ENCODE results near the gene UTRN. TPM values are rescaled to one million over a fixed set of nuclear protein-coding genes. Genes with fewer than 3 reads are reported as not detected.

Gene UTRN
- total RNA-seq, 1 experiment from 2014 or later: 79.7 TPM

GRCh38 chr6:144292372-144292771 is 7.2 kb downstream of the UTRN start:
- H3K27me3 Mint-ChIP-seq (ENCODE audit: low read depth): no peaks in the 10 kb centered on the region
- no peak overlapping the region for H2BK5ac ChIP-seq (ENCODE audit: insufficient read length, low read length)
- H4K8ac ChIP-seq (replicated peaks; ENCODE audit: insufficient read length, low read depth, low read length): no peak overlapping the region
- peaks cover 5 to 11% of the 10 kb centered on the region in 2 experiments for H3K4me1 Mint-ChIP-seq
- H2BK12ac ChIP-seq (ENCODE audit: insufficient read length, low read depth, low read length): no peak overlapping the region
- peaks cover 0 to 6% of the 10 kb centered on the region in 2 experiments; a peak in 1 of 5 replicates for H3K9me3 Mint-ChIP-seq
- no peak overlapping the region for H4K91ac ChIP-seq (ENCODE audit: insufficient read length, low read depth, low read length)
- WGBS (ENCODE audit: extremely low coverage, insufficient read length, low lambda C conversion rate): no CpG with 5 or more reads among the region's 3 CpGs
- no peak for DNase-seq
- peaks cover 20 to 27% (median 22%) of the 10 kb centered on the region in 3 experiments for H3K36me3 Mint-ChIP-seq (ENCODE audit: insufficient read depth in 1 of 3, low read depth in 3 of 3)
- H2BK120ac ChIP-seq (ENCODE audit: low read depth, low read length, poor library complexity, severe bottlenecking): no peak overlapping the region
- 0 out of 2 replicates have a peak, but pooled peaks cover 2% of the 10 kb centered on the region for H3K79me2 ChIP-seq (ENCODE audit: insufficient read depth, low read length)
- no peak overlapping the region for H3K27ac Mint-ChIP-seq
- no peak overlapping the region for H3K9ac ChIP-seq (ENCODE audit: extremely low read depth, insufficient read length, low read length)
- H3K4me3 Mint-ChIP-seq: no peak overlapping the region
- H3K4me1 ChIP-seq (ENCODE audit: insufficient read depth, low read length): no peaks in the 10 kb centered on the region; the same call in 1 of the 2 replicates
- H3T11ph ChIP-seq (ENCODE audit: low read length): no peak overlapping the region
- no peaks in the 10 kb centered on the region for H3K9me3 ChIP-seq (ENCODE audit: control insufficient read depth, low read depth, low read length)
- H2BK15ac ChIP-seq (ENCODE audit: low read depth, low read length): no peak overlapping the region
- H3K79me1 ChIP-seq (ENCODE audit: insufficient read depth, low read depth, low read length, poor library complexity, severe bottlenecking): no peaks in the 10 kb centered on the region
- no peak overlapping the region for H3K4me2 ChIP-seq (ENCODE audit: insufficient read depth, insufficient read length, low read length)
- no peak overlapping the region for H2AFZ ChIP-seq (ENCODE audit: low read length)
- no peaks in the 10 kb centered on the region for H3K27me3 ChIP-seq (ENCODE audit: insufficient read depth, low read length)
- no peak overlapping the region for H3K56ac ChIP-seq (ENCODE audit: insufficient read length, low read depth, low read length)
- H3K23ac ChIP-seq (ENCODE audit: insufficient read length, low read depth, low read length): no peak overlapping the region
- TF ChIP-seq, protein P1, sequence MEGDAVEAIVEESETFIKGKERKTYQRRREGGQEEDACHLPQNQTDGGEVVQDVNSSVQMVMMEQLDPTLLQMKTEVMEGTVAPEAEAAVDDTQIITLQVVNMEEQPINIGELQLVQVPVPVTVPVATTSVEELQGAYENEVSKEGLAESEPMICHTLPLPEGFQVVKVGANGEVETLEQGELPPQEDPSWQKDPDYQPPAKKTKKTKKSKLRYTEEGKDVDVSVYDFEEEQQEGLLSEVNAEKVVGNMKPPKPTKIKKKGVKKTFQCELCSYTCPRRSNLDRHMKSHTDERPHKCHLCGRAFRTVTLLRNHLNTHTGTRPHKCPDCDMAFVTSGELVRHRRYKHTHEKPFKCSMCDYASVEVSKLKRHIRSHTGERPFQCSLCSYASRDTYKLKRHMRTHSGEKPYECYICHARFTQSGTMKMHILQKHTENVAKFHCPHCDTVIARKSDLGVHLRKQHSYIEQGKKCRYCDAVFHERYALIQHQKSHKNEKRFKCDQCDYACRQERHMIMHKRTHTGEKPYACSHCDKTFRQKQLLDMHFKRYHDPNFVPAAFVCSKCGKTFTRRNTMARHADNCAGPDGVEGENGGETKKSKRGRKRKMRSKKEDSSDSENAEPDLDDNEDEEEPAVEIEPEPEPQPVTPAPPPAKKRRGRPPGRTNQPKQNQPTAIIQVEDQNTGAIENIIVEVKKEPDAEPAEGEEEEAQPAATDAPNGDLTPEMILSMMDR (conservative IDR thresholded peaks at IDR 0.05): no peak
- H2AK5ac ChIP-seq (ENCODE audit: insufficient read length, low read length): no peak overlapping the region
- H3K14ac ChIP-seq (ENCODE audit: insufficient read depth, low read length): no peak overlapping the region
- H3K27ac ChIP-seq (ENCODE audit: insufficient read length, low read depth, low read length): no peak overlapping the region
- no peak overlapping the region for H2BK20ac ChIP-seq (ENCODE audit: low read depth, low read length, poor library complexity, severe bottlenecking)
- no peaks in the 10 kb centered on the region for H4K20me1 ChIP-seq (ENCODE audit: control insufficient read depth, insufficient read depth, insufficient read length)
- no peak overlapping the region for H3K4ac ChIP-seq (ENCODE audit: low read depth, low read length)
- H3K23me2 ChIP-seq (ENCODE audit: insufficient read length, low read depth, low read length, poor library complexity, severe bottlenecking): no peaks in the 10 kb centered on the region
- H3K18ac ChIP-seq (ENCODE audit: insufficient read length, low read depth, low read length): no peak overlapping the region
- no peak overlapping the region for H4K5ac ChIP-seq (ENCODE audit: insufficient read length, low read depth, low read length)
